Left ventricle myocardium inferior (tissue), 1 donor: ENCODE measurements around the gene ZNF93. TPM values are rescaled to one million over a fixed set of nuclear protein-coding genes. Genes with fewer than 3 reads are reported as not detected.

Experiments
- DNase-seq: peaks from one replicate; pipeline ENCODE4 v3.0.0-alpha.2; 2020
- H3K27ac ChIP-seq: fragments of 200-600 bp; replicated peaks from 2 replicates; pipeline ENCODE4 v1.8.0; 2021
- H3K27me3 ChIP-seq: fragments of 200-600 bp; 2 replicates; pipeline ENCODE4 v1.8.0; 2021; ENCODE audit warnings: low read depth
- H3K36me3 ChIP-seq: fragments of 200-600 bp; 2 replicates; pipeline ENCODE4 v1.8.0; 2021
- H3K4me1 ChIP-seq: fragments of 200-600 bp; 2 replicates; pipeline ENCODE4 v1.8.0; 2021
- H3K4me3 ChIP-seq: fragments of 200-600 bp; 2 replicates; pipeline ENCODE4 v1.8.0; 2021; ENCODE audit warnings: mild to moderate bottlenecking, moderate library complexity
- H3K9me3 ChIP-seq: fragments of 200-600 bp; replicated peaks from 2 replicates; pipeline ENCODE4 v1.8.0; 2021
- intact Hi-C: fragments of 100-400 bp; cut with micrococcal nuclease; formaldehyde crosslinking; loops from one replicate; pipeline ENCODE4 v1.11.0; 2022
- total RNA-seq: library from RNA; stranded (reverse); fragmentation: NEBNext Ultra II Directional; extraction: Animal tissue kit (Norgen Biotek cat#: 25700); gene quantifications from one replicate; pipeline ENCODE4 v1.2.1, GENCODE V29; 2021
- TF ChIP-seq, protein P1 (sequence below): fragments of 200-600 bp; IDR thresholded peaks from 2 replicates; pipeline ENCODE4 v1.8.0; 2021; ENCODE audit warnings: antibody characterized with exemption, mild to moderate bottlenecking, borderline replicate concordance
- donor health status: DM: no; HTN: yes; CAD: no; lungs with severe emphysema.

Gene ZNF93
- total RNA-seq, 1 donor from 2014 or later, result 1.3 TPM

- TF ChIP-seq, protein P1, sequence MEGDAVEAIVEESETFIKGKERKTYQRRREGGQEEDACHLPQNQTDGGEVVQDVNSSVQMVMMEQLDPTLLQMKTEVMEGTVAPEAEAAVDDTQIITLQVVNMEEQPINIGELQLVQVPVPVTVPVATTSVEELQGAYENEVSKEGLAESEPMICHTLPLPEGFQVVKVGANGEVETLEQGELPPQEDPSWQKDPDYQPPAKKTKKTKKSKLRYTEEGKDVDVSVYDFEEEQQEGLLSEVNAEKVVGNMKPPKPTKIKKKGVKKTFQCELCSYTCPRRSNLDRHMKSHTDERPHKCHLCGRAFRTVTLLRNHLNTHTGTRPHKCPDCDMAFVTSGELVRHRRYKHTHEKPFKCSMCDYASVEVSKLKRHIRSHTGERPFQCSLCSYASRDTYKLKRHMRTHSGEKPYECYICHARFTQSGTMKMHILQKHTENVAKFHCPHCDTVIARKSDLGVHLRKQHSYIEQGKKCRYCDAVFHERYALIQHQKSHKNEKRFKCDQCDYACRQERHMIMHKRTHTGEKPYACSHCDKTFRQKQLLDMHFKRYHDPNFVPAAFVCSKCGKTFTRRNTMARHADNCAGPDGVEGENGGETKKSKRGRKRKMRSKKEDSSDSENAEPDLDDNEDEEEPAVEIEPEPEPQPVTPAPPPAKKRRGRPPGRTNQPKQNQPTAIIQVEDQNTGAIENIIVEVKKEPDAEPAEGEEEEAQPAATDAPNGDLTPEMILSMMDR, result no peak
- Histone ChIP-seq H3K27ac (no peak overlapping the region), H3K27me3 (no peaks in the 10 kb centered on the region), H3K4me3 (no peak overlapping the region), H3K9me3 (peaks cover 78% of the 10 kb centered on the region), H3K4me1 (no peaks in the 10 kb centered on the region), H3K36me3 (peaks cover 31% of the 10 kb centered on the region)
- intact Hi-C loops, result loop anchor here (10.0 kb wide), 1 partner anchor 403 kb away; the partner anchor contains the start of gene CILP2
- DNase-seq, result no peak
Measured at GRCh38 chr19:19937403-19937802, 36.7 kb downstream of the ZNF93 start.

GRCh38 chr19:19938449-19938848 is 37.7 kb downstream of the ZNF93 start:
- Histone ChIP-seq H3K4me3 (no peak overlapping the region), H3K9me3 (peaks cover 67% of the 10 kb centered on the region), H3K27me3 (no peaks in the 10 kb centered on the region), H3K27ac (no peak overlapping the region), H3K36me3 (peaks cover 20% of the 10 kb centered on the region), H3K4me1 (no peaks in the 10 kb centered on the region)
- intact Hi-C loops, result loop anchor here (10.0 kb wide), 1 partner anchor 404 kb away; the partner anchor contains the start of gene CILP2
- DNase-seq, result no peak
- TF ChIP-seq, protein P1, result no peak

- H3K27me3 ChIP-seq, result peaks cover 24% of the 10 kb centered on the region
- no peaks in the 10 kb centered on the region for H3K4me1 ChIP-seq
- H3K9me3 ChIP-seq, result peaks cover 12% of the 10 kb centered on the region
- H3K4me3 ChIP-seq, result no peak overlapping the region
- H3K27ac ChIP-seq, result no peak overlapping the region
- intact Hi-C loops, result no loop called here
- TF ChIP-seq, protein P1, result no peak
- no peaks in the 10 kb centered on the region for H3K36me3 ChIP-seq
- DNase-seq, result no peak
Measured at GRCh38 chr19:19943848-19944582, 43.3 kb downstream of the ZNF93 start.

GRCh38 chr19:19944583-19944880 is 43.8 kb downstream of the ZNF93 start:
- DNase-seq, result no peak
- Histone ChIP-seq H3K4me1 (no peaks in the 10 kb centered on the region), H3K36me3 (no peaks in the 10 kb centered on the region), H3K9me3 (peaks cover 6% of the 10 kb centered on the region), H3K4me3 (no peak overlapping the region), H3K27me3 (peaks cover 24% of the 10 kb centered on the region), H3K27ac (no peak overlapping the region)
- intact Hi-C loops, result no loop called here
- TF ChIP-seq, protein P1, result no peak

GRCh38 chr19:19946226-19946625 is 45.5 kb downstream of the ZNF93 start:
- TF ChIP-seq, protein P1, result no peak
- no peaks in the 10 kb centered on the region for H3K36me3 ChIP-seq
- H3K27me3 ChIP-seq, result peaks cover 24% of the 10 kb centered on the region
- H3K4me1 ChIP-seq, result no peaks in the 10 kb centered on the region
- H3K9me3 ChIP-seq, result no peaks in the 10 kb centered on the region
- H3K27ac ChIP-seq, result no peak overlapping the region
- no peak overlapping the region for H3K4me3 ChIP-seq
- no peak for DNase-seq
- intact Hi-C loops, result no loop called here
